ENCODE results near the gene L3MBTL4. TPM values are rescaled to one million over a fixed set of nuclear protein-coding genes. Genes with fewer than 3 reads are reported as not detected.
"Not testable (repeated sequence)": the region's sequence is repeated elsewhere in the genome, so short reads cannot be mapped to it uniquely, and the experiment has no call there.

The L3MBTL4 gene
- total RNA-seq, 1 experiment from 2014 or later: 1.4 TPM

- no peak overlapping the region for H3K27ac Mint-ChIP-seq
- TF ChIP-seq RORB (CRISPR knock-in tag; IDR thresholded peaks at IDR 0.05) (no peak), ELF4 (CRISPR knock-in tag; IDR thresholded peaks at IDR 0.05; ENCODE audit: low read depth) (no peak), KAT7 (CRISPR knock-in tag; IDR thresholded peaks at IDR 0.05; ENCODE audit: borderline replicate concordance) (no peak)
- DNase-seq (ENCODE audit: low spot score): peak; percentile 46
- ChIA-PET CTCF (interaction anchor here (0.9 to 1.4 kb wide), 3 partner anchors 19 to 139 kb away, joined by 3 read pairs; no protein-coding TSS in a partner anchor), POLR2A (no interaction called here)
- no peaks in the 10 kb centered on the region for H3K27me3 Mint-ChIP-seq (ENCODE audit: low read depth)
- peaks cover 7% of the 10 kb centered on the region for H3K4me1 Mint-ChIP-seq
- H3K4me3 Mint-ChIP-seq: no peak overlapping the region
- peaks cover 32% of the 10 kb centered on the region for H3K9me3 Mint-ChIP-seq
- ATAC-seq: peak; percentile 58
- no peaks in the 10 kb centered on the region for H3K36me3 Mint-ChIP-seq
Measured at GRCh38 chr18:6382963-6383362, 31.7 kb downstream of the L3MBTL4 start.

- H3K9me3 Mint-ChIP-seq: peaks cover 40% of the 10 kb centered on the region
- H3K4me3 Mint-ChIP-seq; DNase-seq (ENCODE audit: low spot score); CTCF ChIA-PET; POLR2A ChIA-PET; H3K36me3 Mint-ChIP-seq; ATAC-seq; H3K4me1 Mint-ChIP-seq; H3K27ac Mint-ChIP-seq; H3K27me3 Mint-ChIP-seq (ENCODE audit: low read depth): not testable (repeated sequence)
Measured at GRCh38 chr18:6377473-6377872, 37.2 kb downstream of the L3MBTL4 start.

- Mint-ChIP-seq H3K36me3 (peaks cover 8% of the 10 kb centered on the region), H3K27me3 (ENCODE audit: low read depth) (no peaks in the 10 kb centered on the region), H3K4me1 (0 out of 2 replicates have a peak, but pooled peaks cover 3% of the 10 kb centered on the region), H3K9me3 (peaks cover 44% of the 10 kb centered on the region), H3K4me3 (no peak overlapping the region), H3K27ac (no peak overlapping the region)
- POLR2A ChIA-PET: no interaction called here
- no peak for DNase-seq (ENCODE audit: low spot score)
- CTCF ChIA-PET: no interaction called here
- no peak for ATAC-seq
- TF ChIP-seq ERG (CRISPR knock-in tag; IDR thresholded peaks at IDR 0.05) (no peak), TEAD4 (CRISPR knock-in tag; IDR thresholded peaks at IDR 0.05) (no peak), NFYB (CRISPR knock-in tag; conservative IDR thresholded peaks at IDR 0.05; ENCODE audit: low read depth) (no peak), ZNF671 (CRISPR knock-in tag; IDR thresholded peaks at IDR 0.05) (no peak), ZNF138 (CRISPR knock-in tag; conservative IDR thresholded peaks at IDR 0.05) (no peak), EMX1 (CRISPR knock-in tag; IDR thresholded peaks at IDR 0.05) (no peak), ZNF512 (CRISPR knock-in tag; IDR thresholded peaks at IDR 0.05; ENCODE audit: borderline replicate concordance) (no peak), RORB (CRISPR knock-in tag; IDR thresholded peaks at IDR 0.05) (no peak), USF2 (CRISPR knock-in tag; IDR thresholded peaks at IDR 0.05) (no peak), GRHL2 (CRISPR knock-in tag; IDR thresholded peaks at IDR 0.05; ENCODE audit: insufficient replicate concordance, severe bottlenecking) (no peak), CDX4 (CRISPR knock-in tag; IDR thresholded peaks at IDR 0.05; ENCODE audit: borderline replicate concordance) (no peak), ZBTB21 (CRISPR knock-in tag; IDR thresholded peaks at IDR 0.05; ENCODE audit: borderline replicate concordance) (no peak), ZNF425 (CRISPR knock-in tag; conservative IDR thresholded peaks at IDR 0.05) (no peak), ATF1 (CRISPR knock-in tag; IDR thresholded peaks at IDR 0.05) (no peak)
Measured at GRCh38 chr18:6376433-6377229, 38.1 kb downstream of the L3MBTL4 start.

Measured in WTC11 (cell line).